GM13976 (cell line): ENCODE data around the gene CDCA7L.

ENCODE experiments used
- DNase-seq: peaks from one replicate; pipeline ENCODE4 v3.0.0; 2012; ENCODE audit warnings: low spot score
- in situ Hi-C: fragments of 300-500 bp; cut with MboI; formaldehyde crosslinking; loops from one replicate; pipeline ENCODE4 v1.12.0; 2022; ENCODE audit warnings: low sequenced_read_pairs, mixed read lengths, inconsistent platforms; ENCODE audit not compliant: unreplicated experiment
- TF ChIP-seq, protein P1 (sequence below): IDR thresholded peaks from 2 replicates; pipeline ENCODE4 v1.5.1; 2012; ENCODE audit warnings: borderline replicate concordance, mild to moderate bottlenecking; ENCODE audit not compliant: insufficient read depth; ENCODE audit errors: extremely low read depth, missing control alignments, control extremely low read depth

The CDCA7L gene

DNA sequence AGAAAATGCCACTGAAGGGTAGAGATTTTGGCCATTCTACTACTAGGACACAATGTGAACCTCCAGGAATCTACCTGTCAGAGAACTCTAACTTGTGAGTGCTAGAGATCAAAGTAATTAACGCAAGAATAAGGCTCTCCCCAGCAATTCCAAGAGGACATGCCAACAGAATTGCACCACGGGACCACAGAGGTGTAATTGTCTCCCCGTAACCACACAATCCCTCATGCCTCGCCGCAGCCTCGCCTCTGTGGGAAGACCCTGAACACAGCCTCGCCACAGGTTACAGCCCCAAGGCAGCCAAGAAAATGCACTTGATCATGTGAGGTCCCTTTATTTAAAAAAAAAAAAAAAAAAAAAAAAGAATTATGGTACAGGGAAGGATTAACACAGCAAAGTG lies 29.5 kb downstream of the CDCA7L start:
- TF ChIP-seq, protein P1, sequence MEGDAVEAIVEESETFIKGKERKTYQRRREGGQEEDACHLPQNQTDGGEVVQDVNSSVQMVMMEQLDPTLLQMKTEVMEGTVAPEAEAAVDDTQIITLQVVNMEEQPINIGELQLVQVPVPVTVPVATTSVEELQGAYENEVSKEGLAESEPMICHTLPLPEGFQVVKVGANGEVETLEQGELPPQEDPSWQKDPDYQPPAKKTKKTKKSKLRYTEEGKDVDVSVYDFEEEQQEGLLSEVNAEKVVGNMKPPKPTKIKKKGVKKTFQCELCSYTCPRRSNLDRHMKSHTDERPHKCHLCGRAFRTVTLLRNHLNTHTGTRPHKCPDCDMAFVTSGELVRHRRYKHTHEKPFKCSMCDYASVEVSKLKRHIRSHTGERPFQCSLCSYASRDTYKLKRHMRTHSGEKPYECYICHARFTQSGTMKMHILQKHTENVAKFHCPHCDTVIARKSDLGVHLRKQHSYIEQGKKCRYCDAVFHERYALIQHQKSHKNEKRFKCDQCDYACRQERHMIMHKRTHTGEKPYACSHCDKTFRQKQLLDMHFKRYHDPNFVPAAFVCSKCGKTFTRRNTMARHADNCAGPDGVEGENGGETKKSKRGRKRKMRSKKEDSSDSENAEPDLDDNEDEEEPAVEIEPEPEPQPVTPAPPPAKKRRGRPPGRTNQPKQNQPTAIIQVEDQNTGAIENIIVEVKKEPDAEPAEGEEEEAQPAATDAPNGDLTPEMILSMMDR: no peak
- no peak for DNase-seq
- in situ Hi-C loops: no loop called here

DNA sequence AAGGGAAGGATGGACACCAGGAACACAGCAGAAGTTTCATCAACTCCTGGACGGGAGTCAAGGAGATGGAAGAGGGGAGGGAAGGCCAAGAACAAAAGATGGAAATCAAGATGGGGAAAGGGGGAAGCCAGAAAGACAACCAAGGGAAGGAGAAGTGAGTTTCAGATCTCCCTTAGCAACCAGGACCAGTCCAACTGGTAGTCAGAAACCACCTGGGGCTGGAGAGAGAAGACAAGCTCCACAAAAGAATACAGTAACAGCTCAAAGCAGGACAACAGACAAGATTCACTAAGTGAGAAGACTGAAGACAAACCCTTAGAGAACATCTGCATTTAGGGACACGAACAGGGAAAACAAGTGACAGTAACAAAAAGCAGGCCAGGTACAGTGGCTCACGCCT lies 30.6 kb downstream of the CDCA7L start:
- no peak for DNase-seq
- in situ Hi-C loops: no loop called here
- TF ChIP-seq, protein P1: no peak

DNA sequence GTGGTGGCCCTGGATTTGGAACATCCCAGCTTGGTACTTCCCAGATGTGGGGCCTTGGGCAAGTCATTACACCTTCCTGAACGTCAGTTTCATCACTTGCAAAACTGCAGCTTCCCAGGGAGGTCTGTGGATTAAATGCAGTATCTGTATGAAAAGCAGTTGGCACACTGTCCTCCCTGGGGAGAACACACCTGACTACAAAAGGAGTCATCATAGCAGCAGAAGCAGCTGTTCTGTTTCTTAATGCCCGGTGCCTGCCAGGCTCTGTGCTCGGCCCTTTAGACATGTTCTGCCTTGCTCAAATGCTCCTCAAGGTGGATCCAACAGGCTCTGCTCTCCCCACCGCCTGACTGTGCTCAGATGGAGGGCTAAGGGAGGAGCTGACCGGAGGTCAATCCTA lies 31.0 kb downstream of the CDCA7L start:
- in situ Hi-C loops: no loop called here
- no peak for DNase-seq
- TF ChIP-seq, protein P1: no peak

DNA sequence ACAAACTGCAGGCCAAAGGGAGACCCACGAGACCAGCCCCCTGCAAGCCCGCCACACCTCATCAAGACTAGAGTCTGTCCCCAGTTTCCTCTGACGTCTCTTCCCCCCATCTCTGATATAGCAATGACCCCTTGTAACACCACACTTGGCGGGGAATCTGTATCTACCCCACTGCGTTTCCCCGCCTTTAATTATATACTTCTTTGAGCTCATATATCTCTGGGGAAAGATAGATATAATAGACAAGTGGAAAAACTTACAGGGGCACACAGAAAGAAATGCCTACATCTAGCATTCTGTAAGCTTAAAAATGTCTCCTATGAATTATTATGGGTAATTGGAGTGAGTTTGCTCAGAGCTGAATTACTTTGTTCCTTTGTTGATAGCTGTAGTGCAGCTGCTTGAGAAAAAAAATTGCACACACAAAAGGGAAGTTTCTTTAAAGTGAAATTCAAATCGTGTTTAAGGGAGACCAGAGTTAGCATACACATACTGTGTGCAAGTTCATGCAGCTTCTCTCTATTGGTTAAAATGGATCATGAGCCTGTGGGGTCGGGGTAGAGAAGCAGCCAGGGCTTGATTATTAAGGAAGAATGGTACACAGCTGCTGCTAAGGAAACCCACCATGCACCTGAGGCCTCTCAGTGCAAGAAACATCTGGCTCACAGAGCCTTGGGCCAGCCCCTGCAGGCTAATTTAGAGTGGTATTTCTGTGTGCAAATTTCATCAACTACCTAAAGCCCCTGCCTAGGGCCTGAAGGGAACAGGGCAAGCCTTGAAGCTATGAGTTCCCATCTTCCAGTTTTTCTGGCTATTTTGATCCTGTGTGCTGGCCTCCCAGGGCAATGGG lies 32.5 kb downstream of the CDCA7L start:
- in situ Hi-C loops: no loop called here
- TF ChIP-seq, protein P1: no peak
- no peak for DNase-seq

DNA sequence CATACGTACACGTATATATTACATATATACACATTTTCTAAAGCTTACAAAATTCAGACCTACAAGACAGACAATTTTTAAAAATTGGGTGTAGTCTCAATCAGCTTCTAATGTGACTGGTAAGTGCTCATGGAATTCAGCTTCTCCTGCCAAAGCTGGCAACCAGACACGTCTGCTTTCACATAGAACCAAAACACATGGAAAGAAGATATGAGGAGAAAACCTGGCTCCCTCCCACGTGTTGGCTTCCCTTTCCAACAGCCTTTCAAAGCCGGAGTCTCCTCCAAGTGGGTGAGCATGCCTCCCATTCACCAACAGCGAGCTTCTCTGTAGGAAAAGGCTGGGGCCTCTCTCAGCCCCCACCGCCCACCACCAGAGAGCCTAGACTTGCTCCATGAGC lies 33.4 kb downstream of the CDCA7L start:
- TF ChIP-seq, protein P1: no peak
- in situ Hi-C loops: no loop called here
- no peak for DNase-seq

DNA sequence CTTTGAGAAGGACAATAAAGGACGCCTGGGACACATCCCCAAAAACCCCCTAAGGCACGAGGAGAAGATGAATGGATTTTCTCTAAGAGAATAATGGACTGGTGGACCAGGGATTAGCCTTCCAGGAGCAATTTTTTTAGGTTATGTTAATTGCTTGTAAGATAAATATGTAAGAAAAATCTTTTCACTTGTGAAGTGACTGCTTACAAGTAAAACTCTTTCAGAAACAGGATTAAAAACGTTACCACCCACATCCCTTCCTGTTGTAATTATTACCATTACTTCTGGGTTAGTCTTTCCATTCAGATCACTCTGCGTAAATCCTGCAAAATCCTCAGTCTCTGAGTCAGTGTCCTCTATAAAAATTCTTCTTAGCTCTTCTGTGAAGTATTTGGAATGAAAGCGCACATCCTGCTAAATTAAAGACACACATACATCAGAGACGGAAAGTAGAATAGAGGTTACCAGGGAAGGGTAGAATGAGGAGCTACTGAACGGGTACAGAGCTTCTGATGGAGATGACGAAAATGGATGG lies 34.3 kb downstream of the CDCA7L start:
- no peak for DNase-seq
- TF ChIP-seq, protein P1: no peak
- in situ Hi-C loops: no loop called here

DNA sequence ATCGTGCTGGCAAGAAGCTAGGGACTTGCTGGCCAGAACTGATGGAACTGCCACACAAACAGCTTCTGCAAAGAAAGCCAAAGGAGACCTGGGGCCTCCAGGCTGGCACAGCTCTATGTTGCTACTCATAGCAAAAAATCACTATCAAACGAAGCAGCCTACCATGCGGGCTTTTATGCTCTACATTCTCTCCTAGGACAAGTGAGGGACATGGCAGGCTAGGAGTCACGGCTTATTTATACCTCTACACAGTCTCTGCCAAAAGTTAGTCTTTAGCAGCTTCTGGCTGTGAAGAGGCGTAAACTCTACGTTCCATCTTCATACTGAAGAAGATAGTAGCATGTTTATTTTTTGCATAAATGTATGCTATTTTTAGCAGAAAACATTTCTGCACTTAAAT lies 35.4 kb downstream of the CDCA7L start:
- in situ Hi-C loops: no loop called here
- no peak for DNase-seq
- TF ChIP-seq, protein P1: no peak
